NCI-H2081 treated with DMSO at 0.1 percent for 48 hours (cell line): ENCODE measurements around the gene MBOAT2.
A peak's percentile ranks its signal among the peaks of the same experiment; 100 is the strongest.
"Not testable (repeated sequence)": the region's sequence is repeated elsewhere in the genome, so short reads cannot be mapped to it uniquely, and the experiment has no call there.

Experiments used
- DNase-seq: peaks from one replicate; lab custom pipeline; 2025; lab: John Stamatoyannopoulos, UW

The MBOAT2 gene, protein sequence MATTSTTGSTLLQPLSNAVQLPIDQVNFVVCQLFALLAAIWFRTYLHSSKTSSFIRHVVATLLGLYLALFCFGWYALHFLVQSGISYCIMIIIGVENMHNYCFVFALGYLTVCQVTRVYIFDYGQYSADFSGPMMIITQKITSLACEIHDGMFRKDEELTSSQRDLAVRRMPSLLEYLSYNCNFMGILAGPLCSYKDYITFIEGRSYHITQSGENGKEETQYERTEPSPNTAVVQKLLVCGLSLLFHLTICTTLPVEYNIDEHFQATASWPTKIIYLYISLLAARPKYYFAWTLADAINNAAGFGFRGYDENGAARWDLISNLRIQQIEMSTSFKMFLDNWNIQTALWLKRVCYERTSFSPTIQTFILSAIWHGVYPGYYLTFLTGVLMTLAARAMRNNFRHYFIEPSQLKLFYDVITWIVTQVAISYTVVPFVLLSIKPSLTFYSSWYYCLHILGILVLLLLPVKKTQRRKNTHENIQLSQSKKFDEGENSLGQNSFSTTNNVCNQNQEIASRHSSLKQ

DNA sequence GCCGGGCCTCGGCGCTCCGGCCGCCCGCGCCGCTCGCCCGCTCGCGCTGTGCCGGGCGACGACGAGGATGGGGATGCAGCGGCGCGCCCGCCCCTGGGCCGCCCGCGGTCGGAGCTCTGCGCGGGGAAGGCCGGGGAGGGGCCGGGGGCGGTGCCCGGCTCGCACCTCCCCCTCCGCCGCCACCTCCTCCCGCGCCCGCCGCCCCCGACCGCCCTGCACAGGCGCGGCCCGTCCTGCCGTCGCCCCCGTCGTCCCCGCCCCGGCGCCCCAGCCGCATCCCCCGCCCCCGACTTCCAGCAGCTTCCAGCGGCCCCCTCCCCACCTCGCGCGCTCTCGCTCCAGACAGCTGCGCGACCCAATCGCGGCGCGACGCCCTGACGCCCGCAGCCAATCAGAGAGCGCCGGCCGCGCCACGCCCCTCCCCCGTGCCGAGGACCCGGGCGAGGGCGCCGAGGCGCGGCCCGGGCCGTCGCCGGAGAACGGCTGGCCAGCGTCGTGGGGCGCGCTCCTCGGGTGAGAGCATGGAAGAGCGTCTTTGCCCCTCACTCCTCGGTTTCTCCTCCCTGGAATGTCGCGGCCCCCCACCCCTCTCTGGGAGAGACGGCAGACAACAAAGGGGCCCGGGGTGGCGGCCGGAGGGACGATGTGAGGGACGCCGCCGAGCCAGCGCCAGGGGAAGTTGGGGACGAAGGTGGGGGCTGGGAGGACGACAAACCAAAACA is at the start of gene MBOAT2:
Gene MBOAT2 (minus strand): TSS at position 69 of the 722 bp plus-strand sequence. CDS start 70 bp downstream, outside the sequence.
- peak; percentile 55 for DNase-seq

DNA sequence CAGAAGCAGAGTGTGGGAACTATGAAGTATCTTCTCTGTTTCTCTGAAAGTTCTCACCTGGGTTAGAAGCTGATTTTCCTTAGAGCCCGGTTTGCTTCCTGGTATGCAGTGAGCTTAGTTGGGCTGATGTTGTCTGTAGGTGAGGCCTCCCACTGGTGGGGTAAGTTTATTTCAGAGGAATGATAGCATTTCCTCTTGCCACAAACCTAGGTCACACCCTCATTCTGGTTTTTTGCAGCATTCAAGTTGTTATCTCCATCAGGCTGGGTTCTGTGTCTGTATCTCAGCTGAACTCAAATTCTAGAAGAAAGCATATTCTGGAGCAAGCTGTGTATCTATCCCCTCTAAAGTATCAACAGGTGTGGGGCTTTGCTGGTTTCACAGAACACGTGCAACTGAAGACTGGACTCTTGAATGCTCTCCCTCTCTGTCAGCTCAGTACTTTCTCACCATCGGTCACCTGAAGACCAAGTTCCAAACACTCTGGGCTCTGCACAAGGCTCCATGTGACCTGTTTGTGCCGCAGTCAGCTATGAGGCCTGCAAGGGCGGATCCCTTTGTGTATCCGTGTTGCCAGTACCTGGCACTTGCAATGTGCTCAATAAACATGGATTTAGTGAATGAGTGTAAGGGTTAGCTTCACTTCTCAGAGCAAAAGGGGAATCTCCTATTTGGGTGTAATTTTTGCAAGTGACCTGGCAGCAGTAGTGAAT is 49.5 kb upstream of the MBOAT2 start:
- DNase-seq: no peak

DNA sequence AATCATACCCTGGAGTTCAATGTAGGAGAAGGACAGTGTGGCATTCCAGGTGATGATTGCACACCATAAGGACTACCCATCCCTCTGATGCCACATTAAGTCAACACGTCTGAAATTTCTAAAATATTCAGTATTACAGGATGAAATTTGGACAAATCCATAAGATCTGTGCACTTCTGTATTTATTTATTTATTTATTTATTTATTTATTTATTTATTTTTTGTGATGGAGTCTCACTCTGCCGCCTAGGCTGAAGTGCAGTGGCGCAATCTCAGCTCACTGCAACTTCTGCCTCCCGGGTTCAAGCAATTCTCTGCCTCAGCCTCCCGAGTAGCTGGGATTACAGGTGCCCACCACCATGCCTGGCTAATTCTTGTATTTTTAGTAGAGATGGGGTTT is 48.0 kb upstream of the MBOAT2 start:
- not testable (repeated sequence) for DNase-seq

DNA sequence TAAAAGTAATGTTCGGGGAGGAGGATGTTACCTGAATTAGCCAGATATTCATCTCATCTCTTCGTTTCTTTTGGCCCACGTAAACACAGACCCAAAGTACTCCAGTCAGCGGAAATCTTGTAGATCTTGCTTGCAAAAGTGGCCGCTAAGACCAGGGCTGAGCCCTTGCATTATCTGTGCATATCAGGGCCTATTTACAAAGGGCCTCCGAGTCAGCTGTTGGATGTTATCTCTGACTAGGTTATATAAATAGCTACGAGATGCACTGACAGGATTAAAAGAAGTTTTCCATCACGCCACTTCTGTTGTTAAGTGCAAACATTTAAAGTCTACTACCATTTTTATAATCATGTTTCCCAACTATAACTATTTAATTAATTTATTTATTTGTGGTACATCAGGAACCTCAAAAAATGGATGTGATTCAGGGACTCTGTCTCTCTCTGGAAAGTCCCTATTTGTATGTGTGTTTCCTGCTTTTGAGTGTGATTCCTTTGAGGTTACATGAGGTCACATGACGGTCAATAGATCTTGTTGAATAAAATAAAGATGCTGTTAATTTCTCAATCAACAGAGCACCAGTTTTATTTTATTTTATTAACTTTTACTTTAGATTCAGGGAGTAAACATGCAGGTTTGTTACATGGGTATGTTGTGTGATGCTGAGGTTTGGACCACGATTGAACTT is 46.8 kb upstream of the MBOAT2 start:
- no peak for DNase-seq

DNA sequence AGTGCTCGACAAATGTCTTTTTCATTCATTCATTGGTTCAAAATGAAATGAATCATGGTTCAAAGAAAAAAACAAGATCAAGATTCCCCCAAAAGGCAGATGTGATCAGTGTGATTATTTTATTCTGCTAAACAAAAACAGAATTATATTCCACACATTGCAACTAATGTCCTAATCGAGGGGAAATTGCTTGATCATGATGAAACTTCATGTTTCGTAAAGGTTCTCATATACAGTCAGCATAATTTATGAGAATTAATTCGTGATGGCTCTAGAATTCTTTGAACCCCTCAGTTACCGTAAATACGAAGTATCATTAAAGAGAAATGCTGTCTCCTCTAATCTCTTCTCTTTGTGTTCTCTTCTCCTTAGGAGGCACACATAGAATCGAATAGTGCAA is 42.1 kb upstream of the MBOAT2 start:
- DNase-seq: no peak

DNA sequence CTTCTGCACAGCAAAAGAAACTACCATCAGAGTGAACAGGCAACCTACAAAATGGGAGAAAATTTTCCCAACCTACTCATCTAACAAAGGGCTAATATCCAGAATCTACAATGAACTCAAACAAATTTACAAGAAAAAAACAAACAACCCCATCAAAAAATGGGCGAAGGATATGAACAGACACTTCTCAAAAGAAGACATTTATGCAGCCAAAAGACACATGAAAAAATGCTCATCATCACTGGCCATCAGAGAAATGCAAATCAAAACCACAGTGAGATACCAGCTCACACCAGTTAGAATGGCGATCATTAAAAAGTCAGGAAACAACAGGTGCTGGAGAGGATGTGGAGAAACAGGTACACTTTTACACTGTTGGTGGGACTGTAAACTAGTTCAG is 40.0 kb upstream of the MBOAT2 start:
- DNase-seq: not testable (repeated sequence)

DNA sequence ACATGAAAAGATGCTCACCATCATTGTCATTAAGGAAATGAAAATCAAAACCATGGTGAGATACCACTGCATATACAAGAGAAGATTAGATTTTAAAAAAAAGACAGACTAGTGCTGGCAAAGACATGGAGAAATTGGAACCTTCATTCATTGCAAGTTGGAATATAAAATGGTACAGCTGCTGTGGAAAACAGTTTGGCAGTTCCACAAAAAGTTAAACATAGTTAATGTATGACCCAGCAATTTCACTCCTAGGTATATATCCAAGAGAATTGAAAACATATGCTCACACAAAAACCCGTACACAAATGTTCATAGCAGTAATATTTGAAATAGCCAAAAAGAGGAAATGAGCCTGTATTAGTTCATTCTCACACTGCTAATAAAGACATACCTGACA is 33.7 kb upstream of the MBOAT2 start:
- DNase-seq: no peak

DNA sequence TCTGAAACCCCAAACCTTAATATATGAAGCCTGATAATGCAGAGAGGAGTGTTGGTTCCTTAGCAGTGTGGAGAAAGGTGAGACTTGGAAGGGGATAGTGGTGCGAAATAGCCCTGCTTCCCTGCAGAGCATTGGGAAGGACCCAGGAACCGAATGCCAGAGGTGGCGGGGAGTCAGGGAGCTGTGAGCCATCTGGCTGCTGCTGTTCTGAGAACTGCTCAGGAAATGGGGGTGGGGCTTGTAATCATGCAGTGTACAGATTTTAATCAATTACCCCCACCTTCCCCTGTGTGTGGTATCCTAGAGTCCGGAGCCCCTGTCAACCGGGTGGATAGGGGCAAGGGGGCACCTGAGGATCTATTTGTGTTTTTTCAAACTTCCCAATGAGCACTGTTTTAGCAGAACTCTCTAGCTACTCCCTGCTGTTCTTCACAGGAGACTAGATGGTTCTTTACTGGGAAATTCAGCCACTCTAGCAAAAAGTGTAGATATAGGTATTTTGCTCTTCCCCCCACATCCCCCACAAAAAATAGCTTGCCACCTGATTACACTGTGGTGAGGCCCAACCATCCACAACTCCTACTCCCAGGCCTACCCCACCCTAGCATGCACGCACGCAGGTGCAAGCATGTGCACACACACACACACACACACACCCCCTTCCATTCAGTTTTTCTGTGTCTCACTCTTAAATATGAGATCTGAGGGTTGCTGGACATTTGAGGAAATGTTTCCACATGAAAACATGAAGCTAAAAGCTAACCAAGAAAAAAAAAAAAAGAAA is 30.1 kb upstream of the MBOAT2 start:
- no peak for DNase-seq

DNA sequence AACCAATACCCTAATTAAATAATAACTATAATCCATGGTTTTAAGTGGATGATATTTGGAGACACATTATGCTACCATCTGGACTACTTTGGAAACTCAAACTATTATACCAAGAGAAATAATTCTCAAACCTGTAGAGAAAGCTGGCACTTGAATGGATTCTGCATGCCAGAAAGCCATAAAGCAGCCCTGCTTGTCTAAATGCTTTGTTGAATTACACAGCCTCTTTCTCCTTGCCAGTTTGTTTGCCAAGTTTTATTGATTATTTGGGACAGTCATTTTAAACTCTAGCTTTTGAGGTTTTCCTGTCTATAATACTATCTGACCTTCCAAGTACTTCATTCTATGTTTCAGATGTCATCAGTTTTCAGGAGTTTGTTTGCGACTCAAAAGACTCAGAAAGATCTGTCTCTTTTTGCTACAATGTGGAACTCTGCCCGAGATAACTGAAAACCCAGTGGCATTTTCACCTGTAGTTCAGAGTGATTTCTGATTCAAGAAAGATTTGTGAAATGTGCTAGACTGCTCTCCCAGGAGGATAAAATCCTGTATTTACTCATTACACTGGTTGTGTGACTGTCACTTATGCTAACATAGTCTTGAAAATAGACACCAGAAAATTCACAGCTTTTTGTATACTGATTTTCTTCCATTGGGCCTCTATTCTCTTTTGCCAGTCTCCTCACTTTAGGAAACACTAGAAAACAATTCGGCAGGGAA is 29.2 kb upstream of the MBOAT2 start:
- peak; percentile 40 for DNase-seq

DNA sequence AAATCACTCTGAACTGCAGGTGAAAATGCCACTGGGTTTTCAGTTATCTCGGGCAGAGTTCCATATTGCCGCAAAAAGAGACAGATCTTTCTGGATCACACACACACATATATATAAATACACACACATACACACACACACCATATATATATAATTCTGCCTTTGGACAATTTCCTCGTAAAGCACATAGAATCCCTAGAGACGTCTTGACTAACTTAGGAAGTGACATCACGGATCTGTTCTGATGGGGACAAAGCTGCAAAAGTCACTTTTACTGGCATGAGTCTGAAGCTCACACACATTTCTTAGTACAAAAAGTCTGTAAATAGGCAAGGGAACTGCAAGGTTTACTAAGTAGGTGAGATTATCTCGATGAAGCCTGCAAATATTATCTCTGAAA is 28.6 kb upstream of the MBOAT2 start:
- DNase-seq: no peak

DNA sequence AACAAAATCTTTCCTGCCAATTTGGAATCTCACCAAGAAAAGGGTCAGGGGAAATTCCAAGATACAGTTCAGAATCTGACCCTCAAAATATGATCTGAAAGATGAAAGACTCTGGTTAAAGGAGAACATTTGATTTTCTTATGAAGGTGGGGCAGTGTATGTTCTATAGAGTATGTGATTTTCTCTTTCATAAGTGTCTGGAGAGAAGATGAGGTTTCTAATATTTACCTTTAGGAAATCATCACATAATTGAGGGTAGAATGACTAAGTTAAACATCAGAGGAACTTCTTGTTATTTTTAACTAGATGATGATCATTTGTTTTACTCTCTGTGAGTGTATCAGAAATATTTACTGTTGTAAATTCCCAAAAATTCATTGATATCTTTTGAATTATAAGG is 27.8 kb upstream of the MBOAT2 start:
- DNase-seq: no peak

DNA sequence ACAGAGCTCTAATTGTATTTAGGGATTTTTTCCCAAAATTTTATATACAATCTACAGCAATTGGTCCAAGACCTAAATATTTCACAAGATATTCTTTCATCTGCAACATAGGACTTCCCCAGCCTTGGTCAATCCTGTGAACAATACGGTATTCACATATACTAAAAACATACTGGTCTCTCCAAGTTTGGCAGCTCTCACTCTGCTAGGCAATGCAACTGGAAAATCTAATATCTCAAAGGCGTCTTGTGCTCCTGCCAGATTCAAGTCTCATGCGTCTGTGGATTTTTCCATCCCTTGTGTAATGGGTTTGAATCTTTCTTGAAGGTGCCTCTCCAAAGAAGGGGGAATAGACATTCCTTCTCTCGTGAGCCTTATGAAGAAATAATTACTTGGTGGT is 27.4 kb upstream of the MBOAT2 start:
- no peak for DNase-seq

DNA sequence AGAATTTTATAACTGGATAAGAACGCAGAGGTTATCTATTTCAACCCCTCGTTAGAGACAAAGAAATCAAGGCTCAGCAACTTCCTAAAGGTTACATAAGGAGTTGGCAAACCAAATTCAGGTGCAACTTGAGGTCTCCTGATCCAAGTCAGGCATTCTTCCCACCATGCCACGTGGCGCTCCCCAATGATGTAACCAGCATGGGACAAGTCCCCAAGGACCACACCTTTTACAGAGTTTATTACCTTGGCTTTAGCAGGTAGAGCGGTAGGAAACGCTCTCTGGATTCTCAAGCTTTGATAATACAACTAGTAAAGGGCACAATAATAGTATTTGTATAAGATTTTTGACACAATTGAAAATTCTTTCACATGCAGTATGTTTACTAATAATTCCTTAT is 26.7 kb upstream of the MBOAT2 start:
- DNase-seq: no peak

DNA sequence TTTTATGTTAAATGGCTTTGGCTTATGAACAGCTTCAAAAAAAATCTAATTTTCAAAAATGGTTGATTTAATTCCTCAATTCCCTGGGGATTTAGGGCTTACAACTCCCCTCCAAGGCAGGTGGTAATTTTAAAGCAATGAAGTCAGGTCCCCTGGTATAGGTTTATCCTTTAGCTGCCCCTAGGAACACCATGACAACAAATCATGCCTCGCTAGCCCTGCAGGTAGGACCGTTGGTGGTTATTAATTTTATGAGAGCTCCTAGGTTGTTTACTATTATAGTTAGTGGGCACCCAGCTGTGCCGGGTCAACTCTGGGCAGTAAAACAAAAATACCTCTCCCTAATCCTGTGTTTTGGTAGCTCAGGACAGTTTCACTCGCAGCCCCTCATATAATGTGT is 26.2 kb upstream of the MBOAT2 start:
- DNase-seq: no peak

DNA sequence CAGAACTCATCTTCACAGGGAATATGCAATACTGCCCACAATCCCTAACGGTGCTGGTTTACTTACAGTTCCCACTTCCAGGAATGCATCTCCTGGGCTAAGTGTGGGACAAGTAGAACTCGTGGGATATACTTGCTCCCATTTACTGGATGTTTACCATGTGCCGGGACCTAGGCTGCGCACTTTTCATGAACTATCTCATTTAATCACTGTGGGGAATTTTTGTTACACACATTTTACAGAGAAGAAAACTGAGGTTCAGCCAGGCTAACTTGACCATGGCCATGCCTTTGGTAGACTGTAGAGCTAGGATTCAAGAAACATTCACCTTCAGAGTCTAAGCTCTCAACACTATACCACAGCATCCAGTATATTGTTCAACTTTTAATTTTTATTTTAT is 24.4 kb upstream of the MBOAT2 start:
- no peak for DNase-seq

DNA sequence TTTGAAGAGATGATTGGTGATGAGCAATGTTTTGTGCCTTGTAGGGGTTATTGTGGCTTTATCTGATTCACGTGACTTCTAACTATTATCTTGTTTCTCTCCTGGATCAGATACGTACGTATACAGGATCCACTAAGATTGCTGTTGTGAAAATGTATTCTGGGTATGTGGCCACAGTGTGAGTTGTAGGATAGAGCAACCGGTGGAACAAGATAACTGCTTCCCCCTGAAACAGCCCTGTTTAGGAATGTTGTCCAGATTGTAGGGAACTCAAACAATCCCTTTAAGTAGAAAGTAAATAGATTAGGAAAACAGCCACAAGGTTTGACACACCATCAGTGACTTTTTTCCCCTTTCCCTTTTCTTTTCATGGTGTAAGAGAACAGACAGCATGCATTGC is 22.3 kb upstream of the MBOAT2 start:
- no peak for DNase-seq

DNA sequence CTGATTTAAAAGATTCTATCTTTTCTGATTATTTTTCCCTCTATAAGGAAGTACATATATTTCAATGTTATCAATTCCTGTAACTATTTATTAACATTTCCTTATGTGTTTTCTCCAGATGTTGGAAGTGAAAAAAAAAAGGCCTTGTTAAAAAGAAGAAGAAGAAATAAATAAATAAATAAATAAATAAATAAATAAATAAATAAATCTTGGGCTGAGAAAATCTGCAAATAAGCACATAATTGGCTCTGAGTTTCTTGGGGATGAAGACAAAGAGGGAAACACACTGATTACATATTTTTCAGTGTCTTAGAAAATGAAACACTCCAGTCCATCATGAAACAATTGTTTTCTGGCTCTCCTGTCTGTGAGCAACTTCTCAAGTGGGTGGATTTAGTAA is 21.1 kb upstream of the MBOAT2 start:
- no peak for DNase-seq

DNA sequence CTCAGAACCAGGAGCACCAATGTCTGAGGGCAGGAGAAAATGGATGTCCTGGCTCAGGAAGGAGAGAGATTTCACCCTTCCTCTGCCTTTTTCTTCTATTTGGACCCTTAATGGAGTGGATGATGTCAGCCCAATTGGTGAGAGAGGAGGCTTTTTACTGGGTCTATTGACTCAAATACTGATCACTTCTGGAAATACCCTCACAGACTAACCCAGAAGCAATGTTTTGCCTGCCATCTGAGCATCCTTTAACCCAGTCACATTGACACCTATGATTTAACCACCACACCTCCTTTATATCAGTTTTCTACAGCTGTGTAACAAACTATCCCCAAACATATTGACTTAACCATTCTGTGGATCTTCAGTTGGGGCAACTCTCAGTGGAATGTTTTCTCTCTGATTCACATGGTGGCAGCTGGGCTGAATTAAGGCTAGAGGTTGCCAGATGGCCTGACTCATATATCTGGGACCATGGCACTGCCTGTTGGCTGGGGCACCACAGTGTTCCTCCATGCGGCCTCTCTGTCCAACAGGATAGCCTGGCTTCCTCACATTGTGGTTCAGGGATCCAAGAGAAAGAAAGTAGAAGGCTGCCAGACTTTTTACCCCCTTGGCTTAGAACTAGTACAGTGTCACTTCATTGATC is 18.2 kb upstream of the MBOAT2 start:
- DNase-seq: no peak

DNA sequence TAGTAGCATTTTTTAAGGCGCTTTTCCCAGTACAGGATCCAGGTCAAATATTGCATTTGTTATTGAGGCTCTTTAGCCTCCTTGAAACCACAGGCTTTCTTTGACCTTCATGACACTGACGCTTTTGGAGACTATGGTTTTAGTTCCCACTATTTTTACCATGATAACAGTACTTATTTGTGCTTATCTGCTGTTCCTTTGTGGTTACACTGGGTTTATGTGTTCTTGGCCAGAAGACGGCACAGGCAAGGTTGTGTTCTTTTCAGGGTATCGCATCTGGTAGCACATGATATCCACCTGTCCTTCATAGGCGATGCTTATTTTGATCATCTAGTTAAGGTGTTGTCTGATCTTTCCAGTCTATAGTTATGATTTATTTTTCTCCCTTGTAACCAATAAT is 16.8 kb upstream of the MBOAT2 start:
- DNase-seq: no peak

DNA sequence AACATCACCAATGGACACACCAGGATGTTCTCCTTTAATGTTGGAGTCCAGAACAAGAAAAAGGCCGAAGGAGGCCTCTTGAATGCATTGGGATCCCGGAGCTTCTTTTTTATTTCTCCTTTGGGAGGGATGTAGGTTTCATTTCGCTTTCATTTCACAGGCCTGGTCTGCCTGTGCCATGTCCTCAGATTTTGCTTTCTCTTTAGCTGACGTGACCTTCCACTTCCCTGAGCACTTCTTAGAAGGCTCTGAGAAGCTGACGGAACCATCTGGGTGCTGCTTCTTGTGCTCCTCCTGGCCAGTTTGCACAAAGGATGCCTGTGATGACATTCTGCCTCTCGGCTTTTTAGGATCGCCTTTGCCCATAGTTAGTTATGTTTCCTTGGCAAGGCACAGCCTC is 15.1 kb upstream of the MBOAT2 start:
- DNase-seq: no peak
